Measurements from ENCODE around the gene FSTL3. TPM values are rescaled to one million over a fixed set of nuclear protein-coding genes. Genes with fewer than 3 reads are reported as not detected.
"Not testable (repeated sequence)": the region's sequence is repeated elsewhere in the genome, so short reads cannot be mapped to it uniquely, and the experiment has no call there.

Gene FSTL3
- total RNA-seq, 1 donor from 2014 or later = 108 TPM

DNA sequence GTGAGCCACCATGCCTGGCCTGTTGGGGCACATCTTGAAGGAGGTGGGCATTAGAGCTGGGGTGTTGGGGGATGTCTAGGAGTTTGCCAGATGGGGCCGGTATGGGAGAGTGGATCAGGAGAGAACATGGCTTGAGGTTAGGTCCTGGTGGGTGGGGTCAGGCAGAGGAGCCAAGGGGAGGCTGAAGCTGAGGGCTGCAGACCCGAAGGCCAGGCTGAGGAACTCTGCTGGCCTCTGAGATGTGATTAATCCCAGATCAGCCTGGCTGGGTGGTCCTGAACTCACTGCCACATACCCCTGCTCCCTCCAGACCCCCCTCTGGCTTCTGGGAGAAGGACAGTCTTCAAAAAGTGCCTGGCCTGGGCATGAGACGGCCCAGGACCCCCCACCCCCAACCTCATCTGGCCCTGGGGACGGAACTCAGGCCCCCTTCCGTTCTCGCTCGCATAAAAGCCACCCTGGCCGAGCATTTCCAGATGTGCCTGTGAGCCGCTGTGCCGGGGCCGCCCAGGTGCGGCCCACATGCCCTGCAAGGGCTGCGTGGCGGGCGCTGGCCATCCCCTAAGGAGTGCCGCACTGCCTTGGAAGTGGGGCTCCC lies 2.7 kb downstream of the FSTL3 start:
- ATAC-seq = no peak
- intact Hi-C loops (cut with DNase I) = no loop called here
- no peak for DNase-seq (ENCODE audit: low spot score)

DNA sequence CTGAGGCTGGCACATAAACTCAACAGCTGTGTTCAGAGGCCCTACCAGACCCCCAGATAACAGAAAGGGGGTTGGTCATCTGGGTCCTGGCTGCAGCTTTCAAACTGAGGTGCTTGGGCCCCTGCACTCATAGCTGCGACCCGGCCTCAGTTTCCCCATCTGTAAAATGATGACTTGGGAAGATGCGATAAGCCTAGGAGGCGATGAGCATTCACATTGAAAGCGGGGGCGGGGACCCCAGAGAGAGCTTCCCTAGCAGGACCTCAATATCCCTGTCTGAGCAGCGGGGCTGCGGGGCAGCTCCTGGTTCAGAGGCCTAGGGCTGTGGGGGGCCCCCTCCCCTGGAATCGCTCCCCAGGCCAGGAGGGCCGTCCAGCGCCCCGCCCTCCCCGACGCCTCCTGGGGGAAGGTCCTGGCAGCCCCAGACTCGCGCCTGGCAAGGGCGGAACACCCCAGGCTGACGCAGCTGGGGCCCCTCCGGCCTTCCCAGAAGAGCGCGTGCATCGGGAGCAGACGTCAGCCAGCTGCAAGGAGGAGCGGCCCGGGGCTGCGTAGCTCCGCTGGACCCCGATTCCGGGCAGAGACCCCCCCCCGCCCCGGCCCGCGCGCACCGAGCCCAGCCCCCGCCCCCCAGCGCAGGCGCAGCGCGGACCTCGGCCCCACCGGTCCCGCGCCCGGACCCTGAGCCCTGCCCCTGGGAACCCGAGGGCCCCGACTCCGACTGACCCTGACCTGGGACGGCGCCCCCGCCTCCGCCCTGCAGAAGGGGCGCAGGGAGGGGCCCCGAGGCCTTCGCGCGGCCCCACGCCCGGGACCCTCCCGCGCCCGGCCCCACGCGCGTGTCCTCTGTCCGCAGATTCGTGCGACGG lies 3.5 kb downstream of the FSTL3 start:
- intact Hi-C loops (cut with DNase I) = no loop called here
- ATAC-seq (peak; percentile 35), DNase-seq (ENCODE audit: low spot score) (peak; percentile 88)

DNA sequence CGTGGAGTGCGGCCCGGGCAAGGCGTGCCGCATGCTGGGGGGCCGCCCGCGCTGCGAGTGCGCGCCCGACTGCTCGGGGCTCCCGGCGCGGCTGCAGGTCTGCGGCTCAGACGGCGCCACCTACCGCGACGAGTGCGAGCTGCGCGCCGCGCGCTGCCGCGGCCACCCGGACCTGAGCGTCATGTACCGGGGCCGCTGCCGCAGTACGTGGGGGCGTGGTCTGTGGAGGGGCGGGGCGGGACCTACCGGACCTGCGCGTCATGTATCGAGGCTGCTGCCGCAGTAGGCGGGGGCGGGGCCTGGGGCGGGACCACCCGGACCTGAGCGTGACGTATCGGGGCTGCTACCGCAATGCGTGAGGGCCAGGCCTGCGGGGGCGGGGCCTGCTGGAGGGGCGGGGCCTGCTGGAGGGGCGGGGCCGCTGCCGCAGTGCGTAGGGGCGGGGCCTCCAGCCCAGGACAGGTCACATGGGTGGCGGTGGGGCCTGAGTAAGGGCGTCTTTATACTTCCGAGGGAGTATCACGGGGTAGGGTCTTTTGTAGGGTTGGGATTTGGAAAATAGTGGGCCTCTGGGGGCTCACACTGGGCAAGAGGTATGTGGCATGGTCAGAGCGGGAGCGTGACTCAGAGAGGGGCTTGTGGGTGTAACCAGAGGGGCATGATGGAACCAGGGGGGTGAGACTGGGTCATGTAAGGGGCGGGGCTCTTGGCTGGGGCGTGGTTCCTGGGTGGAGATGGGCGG lies 4.3 kb downstream of the FSTL3 start:
- ATAC-seq (peak; percentile 79), DNase-seq (ENCODE audit: low spot score) (peak; percentile 100)
- intact Hi-C loops (cut with DNase I) = no loop called here

DNA sequence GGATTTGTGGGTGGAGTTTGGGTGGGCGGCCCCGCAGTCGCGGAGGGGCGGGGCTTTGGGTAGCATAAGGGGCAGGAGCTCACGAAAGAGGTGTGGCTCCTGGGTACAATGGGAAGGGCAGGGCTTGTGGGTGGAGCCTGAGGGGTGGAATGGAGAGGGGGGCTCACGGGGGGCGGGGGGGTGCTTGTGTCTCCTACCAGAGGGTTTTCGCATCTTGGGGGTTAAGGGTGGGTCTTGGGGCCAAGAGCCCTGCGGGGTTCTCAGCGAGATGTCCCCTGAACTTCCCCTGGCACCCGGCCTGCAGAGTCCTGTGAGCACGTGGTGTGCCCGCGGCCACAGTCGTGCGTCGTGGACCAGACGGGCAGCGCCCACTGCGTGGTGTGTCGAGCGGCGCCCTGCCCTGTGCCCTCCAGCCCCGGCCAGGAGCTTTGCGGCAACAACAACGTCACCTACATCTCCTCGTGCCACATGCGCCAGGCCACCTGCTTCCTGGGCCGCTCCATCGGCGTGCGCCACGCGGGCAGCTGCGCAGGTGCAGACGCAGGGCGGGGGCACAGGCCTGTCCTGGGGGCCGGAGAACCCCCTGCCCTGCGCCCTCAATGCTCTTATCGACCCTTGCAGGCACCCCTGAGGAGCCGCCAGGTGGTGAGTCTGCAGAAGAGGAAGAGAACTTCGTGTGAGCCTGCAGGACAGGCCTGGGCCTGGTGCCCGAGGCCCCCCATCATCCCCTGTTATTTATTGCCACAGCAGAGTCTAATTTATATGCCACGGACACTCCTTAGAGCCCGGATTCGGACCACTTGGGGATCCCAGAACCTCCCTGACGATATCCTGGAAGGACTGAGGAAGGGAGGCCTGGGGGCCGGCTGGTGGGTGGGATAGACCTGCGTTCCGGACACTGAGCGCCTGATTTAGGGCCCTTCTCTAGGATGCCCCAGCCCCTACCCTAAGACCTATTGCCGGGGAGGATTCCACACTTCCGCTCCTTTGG lies 5.1 kb downstream of the FSTL3 start:
- peak; percentile 0 for ATAC-seq
- peak; percentile 97 for DNase-seq (ENCODE audit: low spot score)
- intact Hi-C loops (cut with DNase I) = no loop called here

DNA sequence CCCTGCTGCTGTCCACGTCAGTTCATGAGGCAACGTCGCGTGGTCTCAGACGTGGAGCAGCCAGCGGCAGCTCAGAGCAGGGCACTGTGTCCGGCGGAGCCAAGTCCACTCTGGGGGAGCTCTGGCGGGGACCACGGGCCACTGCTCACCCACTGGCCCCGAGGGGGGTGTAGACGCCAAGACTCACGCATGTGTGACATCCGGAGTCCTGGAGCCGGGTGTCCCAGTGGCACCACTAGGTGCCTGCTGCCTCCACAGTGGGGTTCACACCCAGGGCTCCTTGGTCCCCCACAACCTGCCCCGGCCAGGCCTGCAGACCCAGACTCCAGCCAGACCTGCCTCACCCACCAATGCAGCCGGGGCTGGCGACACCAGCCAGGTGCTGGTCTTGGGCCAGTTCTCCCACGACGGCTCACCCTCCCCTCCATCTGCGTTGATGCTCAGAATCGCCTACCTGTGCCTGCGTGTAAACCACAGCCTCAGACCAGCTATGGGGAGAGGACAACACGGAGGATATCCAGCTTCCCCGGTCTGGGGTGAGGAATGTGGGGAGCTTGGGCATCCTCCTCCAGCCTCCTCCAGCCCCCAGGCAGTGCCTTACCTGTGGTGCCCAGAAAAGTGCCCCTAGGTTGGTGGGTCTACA lies 6.6 kb downstream of the FSTL3 start:
- ATAC-seq = no peak
- intact Hi-C loops (cut with DNase I) = no loop called here
- DNase-seq (ENCODE audit: low spot score) = no peak

DNA sequence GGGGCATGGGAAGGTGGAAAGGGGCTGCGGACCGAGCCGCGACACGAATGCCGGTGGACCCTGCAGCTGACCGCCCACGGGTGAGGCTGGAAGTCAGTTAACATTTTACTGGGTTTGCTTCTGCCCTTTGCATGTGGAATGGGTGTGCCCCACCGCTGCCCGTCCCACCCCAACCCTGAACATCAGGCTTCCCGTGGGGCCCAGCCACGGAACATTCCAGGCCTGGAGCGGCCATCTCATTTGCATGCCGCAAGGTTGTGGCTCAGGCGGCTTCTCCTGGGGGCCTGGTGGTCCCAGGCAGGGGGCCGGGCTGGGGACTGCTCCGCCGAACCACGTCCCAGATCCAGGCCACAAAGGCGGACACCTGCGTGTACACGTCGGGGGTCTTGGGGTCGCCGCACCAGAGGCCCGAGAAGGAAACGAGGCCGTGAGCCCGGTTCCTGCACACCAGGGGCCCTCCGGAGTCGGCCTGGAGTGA lies 9.3 kb downstream of the FSTL3 start:
- DNase-seq (ENCODE audit: low spot score) = no peak
- intact Hi-C loops (cut with DNase I) = no loop called here

DNA sequence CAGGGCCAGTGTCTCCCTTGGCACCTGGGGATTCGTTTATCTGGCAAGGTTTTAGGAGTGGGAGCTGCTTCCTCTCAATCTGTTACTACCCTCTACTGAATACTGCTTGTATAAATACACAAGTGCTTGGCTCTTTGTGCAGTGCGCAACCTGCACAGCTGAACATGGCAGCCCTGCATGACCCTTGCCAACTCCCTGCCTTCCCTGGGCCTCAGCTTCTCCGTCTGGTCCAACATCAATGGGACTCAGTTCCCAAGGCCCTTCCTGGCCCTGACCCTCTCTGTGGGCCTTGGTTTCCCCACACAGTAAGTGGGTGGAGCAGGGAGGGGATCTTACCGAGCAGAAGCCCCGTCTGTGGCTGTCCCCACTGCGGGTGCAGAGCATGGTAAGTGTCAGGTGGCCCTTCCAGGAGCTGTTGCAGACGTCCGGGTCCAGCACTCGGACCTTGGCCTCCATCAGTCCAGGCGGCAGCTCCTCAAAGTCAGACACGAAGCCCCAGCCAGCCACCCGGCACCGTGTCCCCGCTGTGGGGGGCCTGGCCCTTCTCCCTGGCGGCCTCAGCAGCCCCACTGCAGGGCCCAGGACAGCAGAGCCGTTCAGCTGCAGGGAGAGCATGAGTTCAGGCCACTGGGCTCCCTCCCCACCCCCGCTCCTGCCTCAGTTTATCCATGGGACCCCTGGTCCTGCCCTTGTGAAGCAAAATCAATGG lies 10.6 kb downstream of the FSTL3 start:
- ATAC-seq = no peak
- intact Hi-C loops (cut with DNase I) = no loop called here

More for the DNA sequence above, 9.3 kb downstream of the FSTL3 start:
- ATAC-seq = no peak

DNA sequence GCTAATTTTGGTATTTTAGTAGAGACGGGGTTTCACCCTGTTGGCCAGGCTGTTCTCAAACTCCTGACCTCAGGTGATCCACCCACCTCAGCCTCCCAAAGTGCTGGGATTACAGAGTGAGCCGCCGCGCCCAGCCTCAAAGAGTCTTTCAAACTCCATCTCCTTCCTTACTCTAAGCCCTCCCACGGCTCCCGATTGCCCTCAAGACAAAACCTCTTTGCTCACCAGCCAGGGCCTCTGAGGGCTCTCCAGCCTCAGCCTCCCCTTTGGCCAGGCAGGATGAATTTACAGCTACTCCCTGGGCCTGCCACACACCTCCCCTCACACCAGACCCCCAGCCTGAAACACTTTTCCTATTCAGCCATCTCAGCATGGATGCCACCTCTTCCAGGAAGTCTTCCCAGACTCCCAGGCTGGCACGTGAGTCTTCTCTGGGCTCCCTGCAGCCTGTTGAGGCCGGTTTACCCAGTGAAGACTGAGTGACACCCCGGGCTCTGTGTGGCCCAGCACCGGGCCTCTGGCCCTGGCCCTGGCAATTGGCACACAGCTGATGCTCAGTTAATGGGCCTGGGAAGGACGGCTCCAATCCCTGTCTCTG lies 11.5 kb downstream of the FSTL3 start:
- ATAC-seq (no peak), DNase-seq (ENCODE audit: low spot score) (no peak)
- intact Hi-C loops (cut with DNase I) = no loop called here

More for the DNA sequence above, 10.6 kb downstream of the FSTL3 start:
- no peak for DNase-seq (ENCODE audit: low spot score)

DNA sequence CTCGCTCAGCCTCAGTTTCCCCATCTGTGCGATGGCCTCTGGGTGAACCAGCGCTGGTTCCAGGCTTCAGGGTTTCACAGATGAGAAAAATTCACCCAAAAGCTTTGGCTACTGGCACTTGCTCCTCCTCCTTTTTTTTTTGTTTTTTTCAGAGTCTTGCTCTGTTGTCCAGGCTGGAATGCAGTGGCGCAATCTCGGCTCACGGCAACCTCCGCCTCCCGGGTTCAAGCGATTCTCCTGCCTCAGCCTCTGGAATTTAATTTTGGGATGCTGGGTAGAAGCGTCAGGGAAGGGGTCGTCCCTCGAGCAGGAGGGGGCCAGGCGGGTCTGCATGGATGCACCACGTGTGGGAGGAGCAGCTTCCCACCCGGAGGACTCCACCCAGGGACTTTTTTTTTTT lies 12.0 kb downstream of the FSTL3 start:
- ATAC-seq (no peak), DNase-seq (ENCODE audit: low spot score) (no peak)
- intact Hi-C loops (cut with DNase I) = no loop called here

DNA sequence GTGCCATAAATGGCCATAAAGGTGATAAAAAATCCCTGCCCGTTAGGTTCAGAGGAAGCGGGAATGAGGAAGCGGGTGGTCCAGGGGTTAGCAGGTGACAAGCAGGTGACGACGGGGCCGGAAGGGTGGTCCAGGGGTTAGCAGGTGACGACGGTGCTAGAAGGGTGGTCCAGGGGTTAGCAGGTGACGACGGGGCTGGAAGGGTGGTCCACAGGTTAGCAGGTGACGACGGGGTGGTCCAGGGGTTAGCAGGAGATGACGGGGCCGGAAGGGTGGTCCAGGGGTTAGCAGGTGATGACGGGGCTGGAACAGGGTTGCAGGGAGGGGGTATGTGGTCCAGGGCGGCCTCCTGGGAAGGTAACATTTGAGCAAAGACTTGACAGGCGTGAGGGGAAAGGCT lies 12.8 kb downstream of the FSTL3 start:
- ATAC-seq (no peak), DNase-seq (ENCODE audit: low spot score) (no peak)
- intact Hi-C loops (cut with DNase I) = no loop called here

DNA sequence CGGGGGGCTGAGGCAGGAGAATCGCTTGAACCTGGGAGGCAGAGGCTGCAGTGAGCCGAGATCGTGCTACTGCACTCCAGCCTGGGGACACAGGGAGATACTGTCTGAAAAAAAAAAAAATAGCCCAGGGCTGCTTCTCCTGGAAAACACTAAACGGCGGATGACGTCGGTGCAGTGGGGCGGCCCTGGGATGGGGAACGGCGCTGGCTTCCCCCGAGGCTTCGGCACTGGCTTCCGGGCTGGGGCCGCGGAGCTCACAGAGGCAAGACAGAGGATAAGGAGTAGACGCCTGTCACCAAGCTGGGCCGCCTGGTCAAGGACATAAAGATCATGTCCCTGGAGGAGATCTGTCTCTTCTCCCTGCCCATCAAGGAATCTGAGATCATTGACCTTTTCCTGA lies 14.0 kb downstream of the FSTL3 start:
- intact Hi-C loops (cut with DNase I) = no loop called here

DNA sequence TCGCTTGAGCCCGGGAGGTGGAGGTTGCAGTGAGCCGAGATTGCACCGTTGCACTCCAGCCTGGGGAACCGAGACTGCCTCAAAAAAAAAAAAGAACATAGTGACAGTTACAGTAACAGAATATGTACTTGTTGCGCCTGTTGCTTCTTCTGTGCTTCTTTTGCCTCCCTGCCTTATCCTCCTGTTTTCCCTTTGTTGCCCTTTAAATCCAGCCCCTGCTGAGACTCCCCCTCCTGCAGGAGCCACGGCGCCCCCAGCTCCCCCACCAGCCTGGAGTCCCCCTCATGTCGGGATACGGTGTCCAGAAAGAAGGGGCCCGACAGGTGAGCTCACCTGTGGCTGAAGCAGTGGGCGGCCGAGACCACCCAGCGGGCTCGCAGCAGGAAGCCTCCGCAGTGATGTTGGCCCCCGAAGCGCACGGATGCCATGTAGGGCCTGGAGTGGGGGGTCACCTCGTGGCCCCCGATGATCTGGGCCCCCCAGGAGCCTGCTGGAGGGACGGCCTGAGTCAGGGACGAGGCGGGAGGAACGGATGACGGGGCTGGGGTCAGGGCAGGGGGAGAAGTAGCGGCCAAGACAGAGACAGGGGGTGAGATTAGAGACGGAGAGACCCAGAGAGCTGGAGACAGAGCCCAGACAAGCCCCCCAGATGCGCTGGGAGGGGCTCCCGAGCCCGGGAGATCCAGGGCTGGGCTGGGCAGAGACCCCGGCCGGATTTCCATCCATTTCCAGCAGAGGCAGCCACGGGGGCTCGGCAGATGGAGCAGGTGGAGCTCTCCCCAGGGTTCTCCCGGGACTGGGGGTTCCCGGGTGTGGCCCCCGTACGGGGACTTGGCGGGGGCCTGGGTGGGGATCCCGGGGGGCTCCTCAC lies 18.5 kb downstream of the FSTL3 start:
- ATAC-seq (no peak), DNase-seq (ENCODE audit: low spot score) (no peak)
- intact Hi-C loops (cut with DNase I) = no loop called here

More for the DNA sequence above, 14.0 kb downstream of the FSTL3 start:
- ATAC-seq (no peak), DNase-seq (ENCODE audit: low spot score) (no peak)

DNA sequence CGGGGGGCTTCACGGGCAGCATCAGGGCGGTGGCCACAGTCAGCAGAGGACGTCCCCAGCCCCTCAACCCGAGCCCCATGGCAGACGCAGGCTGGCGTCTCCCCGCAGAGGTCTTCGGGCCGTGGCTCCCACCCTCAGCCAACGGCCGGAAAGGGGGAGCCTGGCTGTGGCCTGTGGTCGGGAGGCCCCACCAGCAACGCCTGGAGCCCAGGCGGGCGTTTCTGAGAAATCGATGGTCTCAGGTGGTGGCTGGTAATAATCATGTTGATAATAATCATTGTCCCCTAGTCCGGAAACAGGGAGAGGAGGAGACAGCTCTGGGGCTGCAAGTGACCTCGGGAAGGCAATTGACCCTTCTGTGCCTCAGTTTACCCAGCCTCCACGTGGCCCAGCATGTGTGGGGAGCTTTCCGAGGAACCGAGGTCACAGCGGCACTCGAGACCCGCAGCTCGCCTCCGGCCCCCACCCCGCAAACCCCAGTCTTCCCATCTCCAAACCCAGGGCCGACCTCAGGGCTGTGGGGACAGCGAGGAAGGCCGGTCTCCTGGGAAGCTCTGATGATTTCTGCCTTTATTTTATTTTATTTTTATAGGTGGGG lies 19.3 kb downstream of the FSTL3 start, which contains the start of gene PRSS57:
Gene PRSS57, minus strand, starts transcription at position 101 of the 598 bp plus-strand sequence. Its CDS starts 22 bp downstream, at position 79.
- no peak for ATAC-seq
- intact Hi-C loops (cut with DNase I) = no loop called here
- no peak for DNase-seq (ENCODE audit: low spot score)

DNA sequence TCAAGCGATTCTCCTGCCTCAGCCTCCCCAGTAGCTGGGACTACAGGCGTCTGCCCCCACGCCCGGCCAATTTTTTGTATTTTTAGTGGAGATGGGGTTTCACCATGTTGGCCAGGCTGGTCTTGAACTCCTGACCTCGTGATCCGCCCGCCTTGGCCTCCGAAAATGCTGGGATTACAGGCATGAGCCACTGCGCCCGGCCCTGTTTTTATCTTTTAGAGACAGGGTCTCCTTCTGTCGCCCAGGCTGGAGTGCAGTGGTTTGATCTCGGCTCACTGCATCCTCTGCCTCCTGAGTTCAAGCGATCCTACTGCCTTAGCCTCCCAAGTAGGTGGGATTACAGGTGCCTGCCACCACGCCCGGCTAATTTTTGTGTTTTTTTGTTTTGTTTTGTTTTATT lies 22.3 kb downstream of the FSTL3 start:
- intact Hi-C loops (cut with DNase I); DNase-seq (ENCODE audit: low spot score); ATAC-seq: not testable (repeated sequence)

DNA sequence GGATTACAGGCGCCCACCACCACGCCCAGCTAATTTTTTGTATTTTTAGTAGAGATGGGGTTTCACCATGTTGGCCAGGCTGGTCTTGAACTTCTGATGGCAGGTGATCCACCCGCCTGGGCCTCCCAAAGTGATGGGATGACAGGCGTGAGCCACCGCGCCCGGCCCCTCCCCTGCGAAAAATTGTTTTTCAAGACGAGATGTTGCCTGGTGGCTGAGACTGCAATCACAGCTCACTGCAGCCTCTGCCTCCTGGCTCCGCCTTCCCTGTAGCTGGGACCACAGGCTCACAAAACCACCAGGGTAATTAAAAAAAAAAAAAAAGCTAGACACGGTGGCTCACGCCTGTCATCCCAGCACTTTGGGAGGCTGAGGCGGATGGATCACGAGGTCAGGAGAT lies 23.7 kb downstream of the FSTL3 start:
- ATAC-seq; DNase-seq (ENCODE audit: low spot score): not testable (repeated sequence)

DNA sequence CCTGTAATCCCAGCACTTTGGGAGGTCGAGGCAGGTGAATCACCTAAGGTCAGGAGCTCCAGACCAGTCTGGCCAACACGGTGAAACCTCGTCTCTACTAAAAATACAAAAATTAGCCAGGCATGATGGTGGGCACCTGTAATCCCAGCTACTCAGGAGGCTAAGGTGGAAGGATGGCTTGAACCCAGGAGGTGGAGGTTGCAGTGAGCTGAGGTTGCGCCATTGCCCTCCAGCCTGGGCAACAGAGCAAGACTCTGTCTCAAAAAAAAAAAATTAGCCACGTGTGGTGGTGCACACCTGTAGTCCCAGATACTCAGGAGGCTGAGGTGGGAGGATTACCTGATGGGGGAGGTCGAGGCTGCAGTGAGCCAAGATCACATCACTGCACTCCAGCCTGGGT lies 26.7 kb downstream of the FSTL3 start:
- ATAC-seq; intact Hi-C loops (cut with DNase I); DNase-seq (ENCODE audit: low spot score): not testable (repeated sequence)

More for the DNA sequence above, 23.7 kb downstream of the FSTL3 start:
- intact Hi-C loops (cut with DNase I) = not testable (repeated sequence)
